Stimulated activated CD4-positive, alpha-beta T cell treated with anti-CD3 and anti-CD28 coated beads, TNF-alpha, amount 100 ng/mL, for 24 hours (primary cell): ENCODE measurements around the gene MAEA.
A peak's percentile ranks its signal among the peaks of the same experiment; 100 is the strongest.

ENCODE experiments used
- DNase-seq, 3 experiments: peaks; one replicate each; pipeline ENCODE4 v3.0.0-alpha.2; 2020; ENCODE audit warnings: low read depth in 3 of 3

The MAEA gene

DNA sequence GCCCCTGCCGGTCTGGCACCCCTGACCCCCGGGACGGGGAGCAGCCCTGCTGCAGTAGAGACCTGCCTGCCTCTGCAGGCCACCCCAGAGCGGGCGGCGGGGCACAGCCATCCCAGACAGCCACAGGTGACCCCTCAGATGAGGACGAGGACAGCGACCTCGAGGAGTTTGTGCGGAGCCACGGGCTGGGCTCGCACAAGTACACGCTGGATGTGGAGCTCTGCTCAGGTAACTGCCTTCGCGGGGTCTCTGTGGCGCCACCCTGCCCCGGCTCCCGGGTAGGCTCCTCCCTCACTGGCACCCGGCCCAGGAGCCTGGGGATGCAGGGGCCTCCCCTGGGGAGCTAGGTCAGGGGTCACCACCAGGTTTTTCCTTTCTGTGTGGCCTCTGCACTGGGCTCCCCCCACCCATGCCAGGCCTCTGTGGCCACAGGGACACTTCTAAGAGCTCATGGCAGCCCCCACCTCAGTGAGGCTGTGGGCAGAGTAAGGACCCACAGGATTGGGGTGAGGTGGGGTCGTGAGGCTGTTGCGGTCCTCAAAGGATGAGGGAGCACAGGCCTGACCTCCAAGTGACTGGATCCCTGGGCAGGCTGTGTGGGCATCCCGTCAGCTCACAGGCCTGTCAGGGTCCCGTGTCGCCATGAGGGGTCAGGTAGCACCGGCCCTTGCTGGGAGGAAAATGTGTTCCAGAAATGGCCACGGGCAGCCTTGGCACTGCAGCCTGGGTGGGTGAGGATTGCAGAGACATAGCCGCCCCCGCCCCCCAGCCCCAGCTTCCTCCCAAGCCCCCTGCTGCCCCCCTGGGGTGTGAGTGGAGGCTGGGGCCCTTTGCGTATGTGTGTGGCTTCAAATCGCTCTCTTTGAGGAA lies 63.7 kb downstream of the MAEA start:
- no peak for DNase-seq

DNA sequence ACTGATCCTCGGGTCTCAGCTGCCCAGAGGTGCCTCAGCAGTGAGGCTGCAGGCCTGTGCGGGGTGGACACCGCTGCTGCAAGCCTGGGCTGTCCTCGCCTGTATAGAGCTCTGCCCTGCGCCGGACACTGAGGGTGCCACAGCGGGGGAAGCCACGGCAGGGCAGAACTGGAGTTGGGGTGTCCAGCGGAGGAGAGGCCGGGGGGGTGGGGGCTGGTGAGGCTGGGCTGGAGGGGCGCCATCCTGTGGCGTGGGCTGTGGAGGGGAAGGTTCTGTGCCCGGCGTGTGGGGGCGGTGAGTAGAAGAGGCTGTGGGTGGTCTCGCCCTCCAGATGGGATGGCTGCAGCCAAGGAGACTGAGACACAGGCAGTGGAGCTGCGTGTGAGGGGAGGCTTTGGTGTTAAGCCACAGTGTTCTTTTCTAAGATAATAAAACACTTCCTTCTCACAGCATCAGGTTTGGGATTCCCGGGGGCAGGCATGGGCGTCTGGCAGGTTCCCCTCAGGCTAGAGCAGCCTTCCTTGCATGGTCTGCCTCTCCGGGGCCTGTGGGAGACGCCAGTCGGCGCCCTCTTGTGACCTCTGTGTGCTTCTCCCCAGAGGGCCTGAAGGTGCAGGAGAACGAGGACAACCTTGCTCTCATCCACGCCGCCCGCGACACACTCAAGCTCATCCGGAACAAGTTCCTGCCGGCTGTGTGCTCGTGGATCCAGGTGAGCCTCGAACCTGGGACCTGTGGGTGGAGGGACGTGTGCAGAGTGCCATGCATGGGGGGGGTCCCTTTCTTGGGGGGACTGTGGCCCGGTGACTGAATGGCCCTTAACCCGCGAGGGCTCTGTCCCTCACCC lies 64.7 kb downstream of the MAEA start:
- no peak for DNase-seq

DNA sequence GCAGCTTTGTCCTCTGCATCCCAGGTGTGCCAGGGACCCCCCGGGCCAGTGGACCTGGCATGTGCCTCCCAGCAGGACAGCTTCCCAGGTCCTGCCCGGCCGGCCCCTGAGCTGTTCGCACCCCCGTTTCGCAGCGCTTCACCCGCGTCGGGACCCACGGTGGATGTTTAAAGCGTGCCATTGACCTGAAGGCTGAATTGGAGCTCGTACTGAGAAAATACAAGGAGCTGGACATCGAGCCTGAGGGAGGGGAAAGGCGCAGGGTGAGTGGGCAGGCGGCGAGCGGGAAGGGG lies 65.2 kb downstream of the MAEA start:
- DNase-seq, result no peak

DNA sequence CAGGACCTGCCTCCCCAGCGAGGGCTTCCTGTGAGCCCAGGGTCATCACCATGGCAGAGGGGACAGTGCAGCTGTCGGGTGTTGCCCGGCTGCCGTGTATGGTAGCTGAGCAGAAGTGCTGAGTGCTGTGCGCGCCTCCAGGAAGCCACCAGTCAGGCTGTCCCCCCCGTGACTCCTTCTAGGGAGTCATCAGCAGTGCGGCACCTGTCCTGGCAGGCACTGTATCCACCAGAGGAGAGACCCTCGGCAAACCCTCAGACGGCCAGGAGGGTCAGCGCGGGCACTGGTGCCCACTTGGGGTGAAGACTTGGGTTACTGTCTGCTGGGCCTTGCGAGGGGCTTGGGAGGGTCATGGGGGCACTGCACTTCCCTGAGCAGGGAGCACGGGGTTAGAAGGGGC lies 65.7 kb downstream of the MAEA start:
- no peak for DNase-seq

DNA sequence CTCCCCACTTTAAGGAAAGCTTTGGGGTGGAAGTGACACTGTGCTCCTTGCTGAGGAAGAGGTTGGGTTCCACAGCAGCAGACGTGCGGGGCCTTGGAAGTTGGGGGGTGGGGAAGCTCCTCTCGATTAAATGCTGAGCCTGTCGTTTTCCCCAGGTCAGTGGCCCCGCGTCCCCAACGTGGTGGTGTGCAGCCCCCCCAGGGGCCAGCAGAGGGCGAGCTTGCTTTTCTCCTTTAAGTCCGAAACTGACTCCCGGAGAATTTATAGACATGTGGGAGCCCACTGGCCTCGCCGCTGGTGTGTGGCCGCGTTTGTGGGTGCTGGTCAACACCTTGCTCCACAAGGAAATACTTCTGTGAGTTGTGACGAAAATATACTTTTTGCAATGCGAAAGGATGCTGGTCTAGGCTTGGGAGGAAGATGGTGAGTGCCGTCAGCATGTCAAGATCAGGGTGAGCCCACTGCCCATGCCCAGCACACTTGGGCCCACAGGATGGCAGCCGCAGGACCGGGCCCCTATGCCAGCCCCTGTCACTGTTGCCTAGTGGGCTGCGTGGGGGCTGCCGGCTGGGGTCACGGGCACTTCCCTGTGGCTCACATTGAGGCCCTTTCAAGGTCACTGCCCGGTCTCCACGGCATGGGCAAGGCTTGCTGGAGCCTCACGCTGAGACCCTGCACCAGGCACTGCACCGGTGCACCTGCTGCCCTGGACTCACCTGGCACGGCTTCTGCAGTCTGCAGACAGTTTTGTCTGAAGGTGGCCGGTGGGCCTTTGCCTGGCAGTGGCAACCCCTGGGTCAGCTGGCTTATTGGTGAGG lies 66.7 kb downstream of the MAEA start:
- DNase-seq, result peak in 2 of 3 experiments; percentile 12 to 46

DNA sequence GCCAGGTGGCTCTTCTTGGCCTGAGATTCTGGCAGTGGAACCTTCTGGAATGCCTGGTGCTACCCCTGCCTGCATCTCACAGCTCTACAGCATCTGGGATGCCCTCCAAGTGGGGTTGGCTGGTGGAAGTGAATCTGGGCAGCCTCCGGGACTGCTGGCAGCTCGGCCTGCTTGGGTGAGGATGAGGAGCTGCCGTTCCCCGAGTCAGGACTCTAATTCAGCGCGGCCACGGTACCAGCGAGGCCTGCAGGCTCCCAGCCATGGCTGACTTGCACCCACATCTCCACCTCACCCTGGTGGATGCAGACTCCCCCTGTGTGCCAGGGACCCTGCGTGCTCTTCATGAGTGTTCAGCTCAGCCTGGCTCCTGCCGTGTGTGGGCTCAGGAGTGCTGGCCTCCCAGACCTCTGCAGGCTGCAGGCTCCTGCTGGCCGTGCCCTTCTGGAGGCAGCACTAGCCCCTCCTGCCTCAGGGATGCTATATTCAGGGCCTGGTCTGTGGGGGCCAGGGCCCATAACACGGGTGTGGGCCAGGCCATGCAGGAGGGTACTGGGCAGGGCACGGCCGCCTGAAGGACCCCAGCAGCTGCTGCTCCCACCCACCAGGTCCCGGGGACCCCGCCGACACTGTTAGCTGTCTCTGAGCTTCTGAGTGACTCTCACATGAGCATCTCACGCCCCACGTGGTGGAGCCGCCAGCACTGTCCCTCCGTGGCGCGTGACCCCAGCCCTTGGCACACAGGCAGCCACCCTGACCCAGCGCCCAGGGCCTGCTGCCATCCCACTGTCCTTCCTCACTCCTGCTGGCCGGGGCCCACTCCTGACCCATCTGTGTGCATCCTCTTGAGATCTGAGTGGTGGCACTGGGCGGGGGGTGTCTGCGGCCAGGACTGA lies 67.9 kb downstream of the MAEA start:
- DNase-seq, result no peak

DNA sequence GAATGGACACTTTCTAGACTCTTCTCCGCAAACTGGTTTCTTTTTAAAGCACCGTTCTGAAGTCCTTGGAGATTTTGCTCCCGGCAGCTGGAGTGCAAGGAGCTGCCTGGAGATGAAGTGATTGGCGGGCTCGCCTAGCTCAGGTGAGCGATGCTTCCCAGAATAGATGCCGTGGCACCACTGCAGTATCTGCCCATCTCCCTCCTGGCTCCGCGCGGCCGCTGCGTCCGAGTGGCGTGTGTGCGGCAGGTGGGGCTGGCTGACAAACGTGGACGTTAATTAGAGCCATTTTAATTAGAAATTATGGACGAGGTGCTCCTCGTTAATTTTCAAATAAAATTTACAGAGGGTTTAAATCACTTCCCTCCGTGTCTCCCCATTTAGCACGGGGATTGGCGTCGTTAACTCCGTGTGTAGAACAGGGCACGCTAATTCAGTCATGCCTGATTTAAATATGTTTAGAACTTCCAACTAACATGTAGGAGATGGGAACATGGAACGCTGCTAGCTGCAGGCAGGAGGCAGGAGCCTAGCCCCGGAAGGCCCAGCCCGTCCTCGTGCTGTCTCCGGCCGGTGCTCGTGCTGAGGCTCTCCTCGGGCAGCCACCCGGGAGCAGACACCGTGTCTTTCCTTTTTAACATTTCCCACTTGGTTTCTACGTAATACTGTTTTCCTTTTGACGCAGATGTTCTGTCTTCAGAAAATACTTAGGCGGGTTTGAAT lies 68.9 kb downstream of the MAEA start:
- DNase-seq, result no peak

DNA sequence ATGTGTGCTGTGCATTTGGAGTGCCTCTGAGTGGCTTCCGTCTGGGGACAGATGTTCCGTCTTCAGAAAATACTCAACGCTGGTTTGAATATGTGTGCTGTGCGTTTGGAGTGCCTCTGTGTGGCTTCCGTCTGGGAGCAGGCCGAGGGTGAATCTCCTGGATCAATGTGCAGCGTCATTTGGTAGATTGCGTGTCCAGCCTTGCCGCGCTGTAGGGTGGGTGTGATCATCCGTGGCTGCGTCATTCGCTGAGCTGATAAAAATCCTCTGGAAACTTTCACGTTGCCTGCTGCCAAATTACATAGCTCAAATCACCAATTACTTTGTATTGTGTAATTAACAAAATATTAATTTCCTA lies 69.4 kb downstream of the MAEA start:
- no peak for DNase-seq

DNA sequence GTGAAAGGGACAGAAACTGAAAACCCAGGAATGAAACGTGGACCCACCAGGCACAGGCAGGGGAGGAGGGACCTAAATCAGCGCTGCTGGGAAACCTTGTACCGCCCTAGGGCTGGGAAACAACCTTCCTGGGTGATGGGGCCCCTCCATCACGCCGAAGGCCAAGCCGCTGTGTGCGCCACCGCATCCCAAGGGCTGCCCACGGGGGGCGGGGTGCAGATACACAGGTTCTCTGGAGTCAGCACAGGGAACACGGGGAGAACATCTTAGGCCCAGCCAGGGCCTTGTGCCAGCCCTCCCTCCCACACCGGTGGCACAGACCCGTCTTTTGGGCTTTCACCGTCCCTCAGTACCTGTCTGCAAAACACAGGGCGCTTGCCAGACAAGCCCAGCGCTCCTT lies 70.3 kb downstream of the MAEA start:
- no peak for DNase-seq

DNA sequence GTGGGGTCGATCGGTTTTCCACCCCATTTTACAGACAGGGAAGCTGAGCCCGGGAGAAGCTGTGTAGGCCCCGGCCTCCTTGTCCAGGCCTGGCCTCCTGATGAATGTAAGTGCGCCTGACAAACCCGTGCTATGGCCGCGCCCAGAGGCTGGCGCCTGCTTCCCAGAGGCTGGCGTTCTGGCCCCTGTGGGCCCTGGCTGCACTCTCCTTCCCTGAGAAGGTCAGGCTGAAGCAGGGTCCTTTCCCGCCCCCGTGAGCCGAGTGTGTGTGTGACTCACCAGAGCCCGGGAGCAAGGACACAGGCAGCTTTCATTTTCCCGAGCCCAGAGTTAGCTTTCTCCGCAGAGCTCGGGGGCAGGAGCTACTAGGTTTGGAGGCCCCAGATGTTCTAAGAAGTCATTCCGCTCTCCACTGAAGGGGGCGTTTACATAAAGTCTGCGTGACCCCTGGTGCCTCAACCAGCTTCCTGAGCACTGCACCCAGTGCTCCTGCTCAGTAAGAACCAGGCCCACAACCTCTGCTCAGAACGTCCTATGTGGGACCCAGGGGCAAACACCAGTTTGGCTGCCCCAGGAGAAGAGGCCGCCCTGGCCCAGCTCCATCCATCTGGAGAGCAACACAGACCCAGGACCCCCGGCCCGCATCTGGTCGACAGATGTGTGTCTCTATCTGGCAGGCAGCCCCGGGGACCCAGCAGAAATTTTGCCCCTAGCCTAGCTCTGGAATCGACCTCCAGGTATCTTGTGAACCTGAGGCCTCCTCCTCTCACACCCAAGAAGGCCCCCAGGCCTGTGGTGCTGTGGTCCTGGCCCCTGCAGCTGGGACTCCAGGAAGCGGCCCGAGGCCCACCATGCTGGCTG lies 71.0 kb downstream of the MAEA start:
- no peak for DNase-seq

DNA sequence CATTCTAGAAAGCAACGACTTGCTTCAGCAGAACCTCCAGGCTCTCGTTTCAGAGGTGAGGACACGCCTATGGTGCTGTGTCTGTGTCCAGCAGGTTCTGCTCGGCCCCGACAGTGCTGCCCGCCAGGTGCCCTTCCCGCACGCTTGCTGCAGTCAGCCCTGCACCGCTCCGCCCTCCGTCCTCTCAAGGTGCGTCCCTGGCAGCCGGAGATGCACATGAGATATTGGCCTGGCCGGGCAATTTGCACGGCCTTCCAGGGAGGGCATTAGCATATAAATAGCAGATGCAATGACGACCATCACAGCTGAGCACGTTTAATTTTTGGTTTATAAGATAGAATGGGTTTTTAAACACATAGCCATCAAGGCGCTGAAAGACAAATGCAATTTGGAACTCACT lies 71.7 kb downstream of the MAEA start:
- no peak for DNase-seq

DNA sequence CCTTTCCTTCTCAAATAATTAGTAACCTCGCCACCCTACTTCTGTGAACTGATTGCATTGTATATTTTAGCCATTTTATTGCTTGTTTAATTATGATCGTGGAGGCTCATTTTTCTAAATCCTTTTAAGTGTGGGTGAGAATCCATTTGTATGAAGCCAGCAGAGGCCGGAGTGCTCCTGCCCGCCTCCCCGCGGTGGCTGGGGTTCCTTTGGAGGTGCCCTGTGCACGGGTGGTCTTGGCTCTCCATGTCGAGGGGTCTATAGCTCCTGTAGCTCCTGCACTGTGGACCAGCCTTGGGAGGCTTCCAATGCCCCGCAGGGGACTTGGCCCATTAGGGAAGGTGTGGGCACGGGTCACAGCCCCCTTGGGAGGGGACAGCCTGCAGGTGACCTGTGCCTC lies 72.4 kb downstream of the MAEA start:
- no peak for DNase-seq

DNA sequence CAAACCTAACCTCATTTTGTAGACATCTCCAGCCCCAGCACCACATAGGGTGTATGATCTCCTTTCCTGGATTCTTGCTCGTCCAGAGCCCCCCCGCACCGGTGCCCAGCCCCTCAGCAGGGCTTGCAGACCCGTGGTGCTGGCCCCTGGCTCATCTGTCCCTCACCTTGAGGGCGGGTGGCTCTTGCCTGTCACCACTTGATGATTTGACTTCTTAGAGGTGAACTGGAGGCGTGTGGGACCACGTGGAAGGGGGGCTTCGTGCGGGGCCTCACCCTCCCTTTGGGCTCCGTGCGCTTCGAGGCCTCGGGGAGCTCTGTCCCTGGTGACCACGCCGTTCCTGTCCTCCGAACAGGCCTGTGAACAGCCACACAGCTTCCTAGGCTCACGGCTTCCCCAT lies 72.8 kb downstream of the MAEA start:
- no peak for DNase-seq

DNA sequence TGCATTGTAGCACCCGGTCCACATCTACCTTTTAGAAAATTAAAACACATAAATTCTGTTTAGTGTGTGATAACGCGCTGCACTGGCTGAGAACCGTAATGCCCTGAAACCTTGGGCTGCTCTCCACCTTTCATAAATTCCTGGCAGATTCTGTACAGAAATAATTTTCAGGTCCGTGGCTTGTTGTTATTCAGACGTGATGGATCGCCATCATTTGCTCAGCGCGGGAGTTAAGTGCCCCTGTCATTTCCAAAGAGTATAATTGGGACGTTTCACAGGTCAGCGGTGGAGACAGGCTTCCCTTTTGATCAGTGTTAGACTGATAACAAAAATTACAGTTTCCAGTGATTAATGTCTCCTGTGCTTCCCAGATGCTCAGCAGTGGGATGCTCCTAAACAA lies 73.8 kb downstream of the MAEA start:
- DNase-seq, result no peak

DNA sequence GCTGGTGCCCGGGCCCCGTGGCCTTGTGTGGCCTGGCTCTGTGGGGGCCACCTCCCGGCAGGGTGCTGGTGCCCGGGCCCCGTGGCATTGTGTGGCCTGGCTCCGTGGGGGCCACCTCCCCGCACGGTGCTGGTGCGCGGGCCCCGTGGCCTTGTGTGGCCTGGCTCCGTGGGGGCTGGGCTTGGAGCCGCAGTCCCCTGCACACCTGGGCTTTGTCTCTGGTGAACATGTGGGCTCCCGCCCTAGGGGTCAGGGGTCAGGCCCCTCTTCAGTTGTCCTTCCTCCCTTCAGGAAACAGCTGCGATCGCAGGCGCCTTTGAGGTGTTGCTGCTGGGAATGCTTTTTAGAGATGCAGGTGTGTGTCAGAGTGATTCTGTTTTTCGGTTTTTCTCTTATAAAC lies 74.5 kb downstream of the MAEA start:
- no peak for DNase-seq

DNA sequence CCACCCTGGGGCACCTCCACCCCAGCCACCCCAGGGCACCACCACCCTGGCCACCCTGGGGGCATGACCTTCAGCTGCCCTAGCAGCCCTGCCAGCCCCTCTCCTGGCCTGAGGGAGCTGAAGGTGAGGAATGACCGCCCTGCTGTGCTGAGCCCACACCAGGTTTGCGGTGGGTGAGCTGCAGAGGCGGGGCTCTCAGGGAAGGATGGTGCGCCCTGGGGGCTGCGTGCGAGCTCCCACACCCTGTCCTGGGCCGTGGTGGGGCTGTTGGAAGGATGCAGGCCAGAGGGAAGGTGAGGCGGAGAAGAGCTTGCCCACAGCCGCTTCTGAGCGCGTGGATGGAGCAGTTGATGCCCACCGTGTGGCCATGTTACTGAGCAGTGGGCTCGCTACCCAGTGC lies 75.1 kb downstream of the MAEA start:
- DNase-seq, result no peak

DNA sequence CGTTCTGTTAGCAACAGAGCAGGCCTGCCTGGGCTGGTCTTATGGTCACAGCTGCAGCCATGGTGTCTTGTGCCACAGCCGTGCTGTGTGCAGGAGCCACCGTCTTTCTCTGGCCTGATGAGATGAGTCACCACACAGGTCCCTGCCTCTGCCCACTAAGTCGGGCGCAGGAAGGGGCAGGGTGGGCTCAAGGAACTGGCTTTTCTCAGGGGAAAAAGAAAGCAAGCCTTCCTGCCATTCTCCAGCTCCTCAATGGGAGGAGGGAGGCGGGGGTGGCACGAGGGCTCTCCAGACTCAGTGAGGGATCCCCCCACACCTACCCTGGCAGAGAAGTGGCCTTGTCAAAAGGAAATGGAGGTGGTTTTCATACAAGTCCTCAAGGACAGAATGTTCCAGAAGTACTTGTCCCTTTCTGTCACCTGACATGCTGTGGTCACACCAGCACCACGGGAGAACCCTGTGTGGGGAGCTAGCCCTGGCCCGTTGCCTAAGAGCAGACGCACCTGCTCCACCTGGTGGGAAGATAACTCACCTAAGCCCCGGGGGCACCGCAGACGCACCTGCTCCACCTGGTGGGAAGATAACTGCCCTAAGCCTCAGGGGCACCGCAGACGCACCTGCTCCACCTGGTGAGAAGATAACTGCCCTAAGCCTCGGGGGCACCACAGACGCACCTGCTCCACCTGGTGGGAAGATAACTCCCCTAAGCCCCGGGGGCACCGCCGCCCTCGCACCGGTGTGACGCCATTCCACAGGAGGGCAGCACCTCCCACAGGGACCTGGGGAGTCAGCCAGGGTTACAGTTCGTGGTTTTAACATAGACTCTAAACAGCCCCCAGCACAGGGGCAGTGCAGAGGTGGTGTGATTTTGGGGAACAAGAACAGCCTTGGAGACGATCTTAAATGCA lies 75.8 kb downstream of the MAEA start:
- no peak for DNase-seq

DNA sequence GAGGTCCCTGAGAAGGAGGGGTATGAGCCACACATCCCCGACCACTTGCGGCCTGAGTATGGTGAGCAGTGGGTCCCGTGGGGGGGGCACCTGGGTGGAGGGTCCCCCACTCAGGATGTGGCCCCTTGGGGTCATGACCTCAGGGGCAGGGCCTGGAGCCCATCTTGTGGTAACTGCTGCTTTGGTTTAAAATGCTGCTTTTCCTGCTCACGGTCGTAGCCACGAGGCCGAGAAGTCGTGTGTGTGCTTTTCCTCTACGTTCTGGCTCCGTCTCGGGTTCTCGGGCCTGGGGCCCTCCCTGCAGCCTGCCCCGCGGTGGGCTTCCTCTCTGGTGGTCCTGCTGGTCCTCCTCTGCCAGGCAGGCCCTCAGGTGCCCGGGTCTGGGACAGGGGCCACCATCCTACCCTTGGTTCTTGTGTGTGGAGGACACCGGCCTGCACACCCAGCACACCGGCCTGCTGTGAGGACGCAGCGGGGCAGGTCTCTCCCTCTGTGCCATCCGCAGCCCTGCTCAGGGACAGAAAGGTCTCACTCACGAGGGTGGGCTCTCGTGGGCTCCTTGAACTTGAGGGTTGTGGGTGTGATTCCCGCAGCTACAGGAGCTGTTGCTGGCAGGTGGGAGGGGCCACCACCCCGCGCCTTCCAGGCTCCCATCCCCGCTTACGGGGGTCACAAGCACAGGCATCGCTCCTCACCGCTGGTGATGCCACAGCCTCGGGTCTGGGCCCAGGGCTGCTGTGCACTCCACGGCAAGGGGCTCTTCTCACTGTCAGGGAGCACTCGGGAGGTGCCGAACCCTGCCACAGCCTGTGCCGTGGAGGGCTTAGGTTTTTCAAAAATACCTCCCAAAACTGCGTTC lies 76.9 kb downstream of the MAEA start:
- no peak for DNase-seq
